ENCODE measurements around the gene ASB18. TPM values are rescaled to one million over a fixed set of nuclear protein-coding genes. Genes with fewer than 3 reads are reported as not detected.

The ASB18 gene
- total RNA-seq, 1 donor from 2014 or later = not detected

DNA sequence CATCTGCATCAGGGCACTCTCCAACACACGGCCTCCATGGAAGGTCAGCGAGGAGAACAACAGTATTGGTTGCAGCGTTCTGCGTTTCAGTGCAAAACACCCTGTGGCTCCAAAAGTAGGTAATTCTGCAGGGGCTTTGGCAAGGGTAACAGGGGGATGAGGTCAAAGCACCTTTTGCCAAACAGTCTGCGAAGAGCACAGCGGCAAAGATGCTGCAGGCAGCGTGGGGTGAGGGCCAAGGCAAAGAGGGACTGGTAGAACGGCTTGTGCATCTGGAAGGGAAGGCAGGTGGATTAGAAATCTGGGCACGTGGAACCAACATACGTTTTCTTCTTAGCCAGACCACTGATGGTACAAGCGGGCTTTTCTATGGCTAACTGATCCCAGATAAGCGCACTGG lies 69.4 kb downstream of the ASB18 start:
- TF ChIP-seq, protein P1, sequence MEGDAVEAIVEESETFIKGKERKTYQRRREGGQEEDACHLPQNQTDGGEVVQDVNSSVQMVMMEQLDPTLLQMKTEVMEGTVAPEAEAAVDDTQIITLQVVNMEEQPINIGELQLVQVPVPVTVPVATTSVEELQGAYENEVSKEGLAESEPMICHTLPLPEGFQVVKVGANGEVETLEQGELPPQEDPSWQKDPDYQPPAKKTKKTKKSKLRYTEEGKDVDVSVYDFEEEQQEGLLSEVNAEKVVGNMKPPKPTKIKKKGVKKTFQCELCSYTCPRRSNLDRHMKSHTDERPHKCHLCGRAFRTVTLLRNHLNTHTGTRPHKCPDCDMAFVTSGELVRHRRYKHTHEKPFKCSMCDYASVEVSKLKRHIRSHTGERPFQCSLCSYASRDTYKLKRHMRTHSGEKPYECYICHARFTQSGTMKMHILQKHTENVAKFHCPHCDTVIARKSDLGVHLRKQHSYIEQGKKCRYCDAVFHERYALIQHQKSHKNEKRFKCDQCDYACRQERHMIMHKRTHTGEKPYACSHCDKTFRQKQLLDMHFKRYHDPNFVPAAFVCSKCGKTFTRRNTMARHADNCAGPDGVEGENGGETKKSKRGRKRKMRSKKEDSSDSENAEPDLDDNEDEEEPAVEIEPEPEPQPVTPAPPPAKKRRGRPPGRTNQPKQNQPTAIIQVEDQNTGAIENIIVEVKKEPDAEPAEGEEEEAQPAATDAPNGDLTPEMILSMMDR (IDR thresholded peaks at IDR 0.05; ENCODE audit: unreplicated experiment) = no peak
- H3K27me3 Mint-ChIP-seq (ENCODE audit: unreplicated experiment) = no peaks in the 10 kb centered on the region
- no peak overlapping the region for H3K4me3 Mint-ChIP-seq (ENCODE audit: unreplicated experiment)
- DNase-seq (ENCODE audit: low spot score) = no peak
- peaks cover 7% of the 10 kb centered on the region for H3K4me1 Mint-ChIP-seq (ENCODE audit: unreplicated experiment)
- no peaks in the 10 kb centered on the region for H3K36me3 Mint-ChIP-seq (ENCODE audit: low read depth, unreplicated experiment)
- no peak overlapping the region for H3K27ac Mint-ChIP-seq (ENCODE audit: unreplicated experiment)
- no peaks in the 10 kb centered on the region for H3K9me3 Mint-ChIP-seq (ENCODE audit: unreplicated experiment)

DNA sequence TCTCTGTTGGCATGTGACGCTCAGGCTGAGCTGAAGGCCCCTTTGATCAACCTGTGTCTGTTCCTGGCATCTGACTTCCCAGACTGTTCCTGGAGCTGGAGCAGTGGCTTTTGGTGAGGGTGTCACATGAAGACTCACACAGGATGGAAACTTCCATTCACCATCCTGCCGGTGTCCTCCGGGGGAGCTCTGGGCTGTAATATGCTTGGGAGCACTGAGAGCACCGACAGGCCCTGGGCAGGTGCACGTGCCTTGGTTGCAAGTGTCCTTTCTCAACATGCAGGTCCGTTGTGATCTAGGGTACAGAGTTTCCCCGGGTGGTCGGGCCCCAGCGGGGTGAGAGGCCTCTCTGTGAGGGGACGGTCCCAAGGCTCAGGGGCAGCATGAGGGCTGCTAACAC lies 71.2 kb downstream of the ASB18 start:
- Mint-ChIP-seq H3K9me3 (ENCODE audit: unreplicated experiment) (no peaks in the 10 kb centered on the region), H3K27me3 (ENCODE audit: unreplicated experiment) (no peaks in the 10 kb centered on the region), H3K27ac (ENCODE audit: unreplicated experiment) (no peak overlapping the region), H3K4me3 (ENCODE audit: unreplicated experiment) (no peak overlapping the region), H3K36me3 (ENCODE audit: low read depth, unreplicated experiment) (no peaks in the 10 kb centered on the region), H3K4me1 (ENCODE audit: unreplicated experiment) (peaks cover 7% of the 10 kb centered on the region)
- TF ChIP-seq, protein P1 (IDR thresholded peaks at IDR 0.05; ENCODE audit: unreplicated experiment) = no peak
- no peak for DNase-seq (ENCODE audit: low spot score)

DNA sequence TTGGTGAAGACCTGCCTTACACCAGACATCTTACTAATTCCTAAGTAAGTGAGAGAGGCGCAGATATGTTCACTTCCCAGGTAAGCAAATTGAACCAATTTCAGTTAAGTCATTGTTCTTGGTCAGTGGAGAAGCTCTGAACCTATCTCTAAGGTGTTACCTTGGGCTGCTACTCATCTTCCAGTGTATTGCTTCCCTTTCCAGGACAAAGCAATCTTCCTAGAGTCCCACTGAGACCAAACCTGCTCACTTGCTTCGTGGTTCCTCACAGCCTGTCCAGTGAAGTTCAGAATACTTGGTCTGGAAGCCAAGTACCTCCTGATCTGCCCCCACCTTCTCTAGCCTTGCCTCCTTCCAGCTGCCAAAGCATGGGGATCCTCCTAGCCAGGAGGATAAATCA lies 73.5 kb downstream of the ASB18 start:
- TF ChIP-seq, protein P1 (IDR thresholded peaks at IDR 0.05; ENCODE audit: unreplicated experiment) = no peak
- Mint-ChIP-seq H3K4me3 (ENCODE audit: unreplicated experiment) (no peak overlapping the region), H3K9me3 (ENCODE audit: unreplicated experiment) (no peaks in the 10 kb centered on the region), H3K36me3 (ENCODE audit: low read depth, unreplicated experiment) (no peaks in the 10 kb centered on the region), H3K4me1 (ENCODE audit: unreplicated experiment) (no peaks in the 10 kb centered on the region), H3K27me3 (ENCODE audit: unreplicated experiment) (no peaks in the 10 kb centered on the region), H3K27ac (ENCODE audit: unreplicated experiment) (no peak overlapping the region)
- DNase-seq (ENCODE audit: low spot score) = no peak

DNA sequence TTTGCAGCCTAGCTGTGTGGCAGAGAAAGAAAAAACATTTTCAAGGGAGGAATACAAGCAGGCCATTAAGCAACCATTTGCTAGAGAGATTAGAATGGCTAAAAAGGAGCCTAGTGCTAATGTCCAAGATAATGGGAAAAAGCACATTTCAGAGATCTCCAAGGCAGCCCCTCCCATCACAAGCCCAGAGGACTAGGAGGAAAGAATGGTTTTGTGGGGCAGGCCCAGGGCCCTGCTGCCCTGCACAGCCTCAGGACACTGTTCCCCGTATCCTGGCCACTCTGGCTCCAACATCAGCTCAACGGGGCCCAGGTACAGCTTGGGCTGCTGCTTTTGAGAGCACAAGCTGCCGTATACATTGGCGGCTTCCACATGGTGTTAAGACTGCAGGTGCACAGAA lies 79.5 kb downstream of the ASB18 start:
- Mint-ChIP-seq H3K4me3 (ENCODE audit: unreplicated experiment) (no peak overlapping the region), H3K27ac (ENCODE audit: unreplicated experiment) (no peak overlapping the region), H3K36me3 (ENCODE audit: low read depth, unreplicated experiment) (no peaks in the 10 kb centered on the region), H3K9me3 (ENCODE audit: unreplicated experiment) (no peaks in the 10 kb centered on the region), H3K27me3 (ENCODE audit: unreplicated experiment) (peaks cover 3% of the 10 kb centered on the region), H3K4me1 (ENCODE audit: unreplicated experiment) (peaks cover 8% of the 10 kb centered on the region)
- no peak for DNase-seq (ENCODE audit: low spot score)
- TF ChIP-seq, protein P1 (IDR thresholded peaks at IDR 0.05; ENCODE audit: unreplicated experiment) = no peak

DNA sequence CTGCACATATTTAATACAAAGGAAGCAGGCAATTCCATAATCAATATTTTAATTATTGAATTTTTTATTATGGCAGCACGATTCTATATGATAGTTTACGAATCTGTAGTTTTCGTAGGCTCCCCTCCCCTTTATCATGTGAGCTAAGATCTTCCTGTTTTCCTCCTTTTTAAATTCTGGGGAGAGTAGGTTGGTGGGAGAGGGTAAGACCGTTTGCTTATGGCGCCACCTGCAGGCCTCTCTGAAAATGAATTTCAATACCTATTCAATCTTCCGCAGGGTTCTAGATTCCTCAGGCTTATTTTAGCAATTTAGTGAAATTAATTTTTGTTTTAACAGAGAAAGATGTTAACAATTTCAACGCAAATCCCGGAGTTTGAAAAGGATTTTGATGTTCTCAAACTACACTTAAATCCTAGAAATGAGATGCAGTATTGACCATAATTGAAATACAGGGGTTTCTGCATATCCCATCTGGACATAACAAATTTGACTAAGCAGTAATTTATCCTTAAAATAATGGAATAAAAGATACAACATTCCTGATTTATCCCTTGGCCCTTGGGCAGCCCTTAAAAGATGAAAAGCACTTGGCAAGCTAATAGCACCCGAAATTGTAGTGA lies 83.3 kb downstream of the ASB18 start:
- Mint-ChIP-seq H3K9me3 (ENCODE audit: unreplicated experiment) (no peaks in the 10 kb centered on the region), H3K4me1 (ENCODE audit: unreplicated experiment) (peaks cover 11% of the 10 kb centered on the region), H3K36me3 (ENCODE audit: low read depth, unreplicated experiment) (no peaks in the 10 kb centered on the region), H3K27me3 (ENCODE audit: unreplicated experiment) (peaks cover 5% of the 10 kb centered on the region), H3K4me3 (ENCODE audit: unreplicated experiment) (peak overlapping the region; percentile 47), H3K27ac (ENCODE audit: unreplicated experiment) (no peak overlapping the region)
- TF ChIP-seq, protein P1 (IDR thresholded peaks at IDR 0.05; ENCODE audit: unreplicated experiment) = peak; percentile 90
- DNase-seq (ENCODE audit: low spot score) = peak; percentile 76

Measured in endothelial cell (in vitro differentiated cells).